ENCODE results near the gene FAM107B. TPM values are rescaled to one million over a fixed set of nuclear protein-coding genes. Genes with fewer than 3 reads are reported as not detected.

Gene FAM107B
- total RNA-seq, 1 experiment from 2014 or later, result 158 TPM

GRCh38 chr10:14581553-14582321 lies 193.0 kb downstream of the FAM107B start:
- Histone ChIP-seq H3K4me3 (ENCODE audit: low read length) (no peak overlapping the region), H3K27ac (ENCODE audit: low read length) (no peak overlapping the region), H3K4me2 (ENCODE audit: low read depth, low read length, poor library complexity, severe bottlenecking) (no peak overlapping the region), H3K4me1 (ENCODE audit: low read length) (peaks cover 26% of the 10 kb centered on the region), H3K9ac (ENCODE audit: low read length) (no peak overlapping the region), H3K79me2 (ENCODE audit: low read length) (peaks cover 97% of the 10 kb centered on the region), H2AFZ (ENCODE audit: low read length) (no peak overlapping the region), H3K27me3 (ENCODE audit: low read length) (no peaks in the 10 kb centered on the region), H3K9me3 (ENCODE audit: low read length) (no peaks in the 10 kb centered on the region), H4K20me1 (ENCODE audit: insufficient read depth, low read depth, low read length) (no peaks in the 10 kb centered on the region), H3K36me3 (ENCODE audit: insufficient read depth, low read length) (peaks cover 11% of the 10 kb centered on the region; the same call in 1 of the 2 replicates), H3K9me2 (replicated peaks; ENCODE audit: insufficient read depth, low read length) (no peaks in the 10 kb centered on the region)
- no peak for DNase-seq

- no peak overlapping the region for H3K27ac ChIP-seq (ENCODE audit: low read length)
- no peak overlapping the region for H2AFZ ChIP-seq (ENCODE audit: low read length)
- H4K20me1 ChIP-seq (ENCODE audit: insufficient read depth, low read depth, low read length), result no peaks in the 10 kb centered on the region
- DNase-seq, result no peak
- H3K36me3 ChIP-seq (ENCODE audit: insufficient read depth, low read length), result peaks cover 6% of the 10 kb centered on the region; the same call in 1 of the 2 replicates
- H3K4me2 ChIP-seq (ENCODE audit: low read depth, low read length, poor library complexity, severe bottlenecking), result no peak overlapping the region
- H3K4me1 ChIP-seq (ENCODE audit: low read length), result peaks cover 16% of the 10 kb centered on the region
- no peak overlapping the region for H3K9ac ChIP-seq (ENCODE audit: low read length)
- no peak overlapping the region for H3K4me3 ChIP-seq (ENCODE audit: low read length)
- H3K9me3 ChIP-seq (ENCODE audit: low read length), result no peaks in the 10 kb centered on the region
- no peaks in the 10 kb centered on the region for H3K27me3 ChIP-seq (ENCODE audit: low read length)
- peaks cover 97% of the 10 kb centered on the region for H3K79me2 ChIP-seq (ENCODE audit: low read length)
- no peaks in the 10 kb centered on the region for H3K9me2 ChIP-seq (replicated peaks; ENCODE audit: insufficient read depth, low read length)
These were observed 193.9 kb downstream of the FAM107B start for GRCh38 chr10:14580671-14581332.

DNA sequence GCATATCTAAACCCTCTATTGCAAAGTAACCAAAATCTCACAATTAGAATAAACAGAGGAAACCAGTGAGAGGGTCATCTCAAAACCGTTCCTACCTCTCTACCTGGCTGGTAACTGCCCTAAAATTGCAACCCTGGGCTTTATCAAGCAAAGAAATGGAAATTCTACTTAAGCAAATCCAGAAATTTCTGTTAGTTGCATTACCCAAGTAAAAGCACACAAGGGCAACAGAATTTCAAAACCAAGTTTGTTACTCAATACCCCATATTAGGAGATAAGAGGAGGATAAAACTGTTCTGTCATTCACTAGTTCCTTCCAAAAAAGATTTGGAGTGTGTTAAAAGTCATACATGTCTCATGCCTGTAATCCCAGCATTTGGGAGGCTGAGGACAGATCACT lies 195.3 kb downstream of the FAM107B start:
- H3K9ac ChIP-seq (ENCODE audit: low read length), result no peak overlapping the region
- peaks cover 6% of the 10 kb centered on the region; the same call in 1 of the 2 replicates for H3K36me3 ChIP-seq (ENCODE audit: insufficient read depth, low read length)
- peaks cover 6% of the 10 kb centered on the region; the same call in 1 of the 2 replicates for H3K4me1 ChIP-seq (ENCODE audit: low read length)
- no peak overlapping the region for H3K27ac ChIP-seq (ENCODE audit: low read length)
- H3K4me3 ChIP-seq (ENCODE audit: low read length), result no peak overlapping the region
- no peak overlapping the region for H3K4me2 ChIP-seq (ENCODE audit: low read depth, low read length, poor library complexity, severe bottlenecking)
- no peaks in the 10 kb centered on the region for H3K9me3 ChIP-seq (ENCODE audit: low read length)
- peaks cover 97% of the 10 kb centered on the region for H3K79me2 ChIP-seq (ENCODE audit: low read length)
- no peaks in the 10 kb centered on the region for H3K27me3 ChIP-seq (ENCODE audit: low read length)
- no peak overlapping the region for H2AFZ ChIP-seq (ENCODE audit: low read length)
- H3K9me2 ChIP-seq (replicated peaks; ENCODE audit: insufficient read depth, low read length), result no peaks in the 10 kb centered on the region
- DNase-seq, result no peak
- H4K20me1 ChIP-seq (ENCODE audit: insufficient read depth, low read depth, low read length), result no peaks in the 10 kb centered on the region

- Histone ChIP-seq H3K9ac (ENCODE audit: low read length) (no peak overlapping the region), H3K9me3 (ENCODE audit: low read length) (no peaks in the 10 kb centered on the region), H2AFZ (ENCODE audit: low read length) (no peak overlapping the region), H3K79me2 (ENCODE audit: low read length) (peaks cover 95% of the 10 kb centered on the region), H3K27ac (ENCODE audit: low read length) (no peak overlapping the region), H4K20me1 (ENCODE audit: insufficient read depth, low read depth, low read length) (no peaks in the 10 kb centered on the region), H3K4me3 (ENCODE audit: low read length) (no peak overlapping the region), H3K4me2 (ENCODE audit: low read depth, low read length, poor library complexity, severe bottlenecking) (no peak overlapping the region), H3K27me3 (ENCODE audit: low read length) (no peaks in the 10 kb centered on the region), H3K36me3 (ENCODE audit: insufficient read depth, low read length) (peaks cover 6% of the 10 kb centered on the region; the same call in 1 of the 2 replicates), H3K4me1 (ENCODE audit: low read length) (peaks cover 6% of the 10 kb centered on the region; the same call in 1 of the 2 replicates), H3K9me2 (replicated peaks; ENCODE audit: insufficient read depth, low read length) (no peaks in the 10 kb centered on the region)
- DNase-seq, result no peak
These were observed 196.4 kb downstream of the FAM107B start for GRCh38 chr10:14578060-14578952.

DNA sequence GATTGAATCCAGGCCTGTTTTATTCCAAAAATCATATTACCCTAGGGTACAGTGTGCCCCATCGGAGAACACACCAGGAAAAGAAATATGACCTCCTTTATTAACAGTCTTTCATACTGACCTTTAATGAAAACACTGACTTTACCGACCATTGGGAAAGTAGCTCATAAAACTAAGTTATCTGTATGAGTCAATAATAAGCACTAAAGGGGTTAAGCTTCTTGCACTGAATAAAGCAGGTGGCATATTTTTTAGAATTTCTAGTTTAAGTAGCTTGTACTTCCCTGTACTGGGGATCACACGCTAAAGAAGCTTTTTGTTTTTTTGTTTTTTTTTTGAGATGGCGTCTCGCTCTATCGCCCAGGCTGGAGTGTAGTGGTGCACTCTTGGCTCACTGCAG lies 199.8 kb downstream of the FAM107B start:
- Histone ChIP-seq H3K4me1 (ENCODE audit: low read length) (peaks cover 10% of the 10 kb centered on the region), H2AFZ (ENCODE audit: low read length) (no peak overlapping the region), H3K9me2 (replicated peaks; ENCODE audit: insufficient read depth, low read length) (no peaks in the 10 kb centered on the region), H3K9me3 (ENCODE audit: low read length) (no peaks in the 10 kb centered on the region), H3K27ac (ENCODE audit: low read length) (no peak overlapping the region), H3K4me3 (ENCODE audit: low read length) (no peak overlapping the region), H3K4me2 (ENCODE audit: low read depth, low read length, poor library complexity, severe bottlenecking) (no peak overlapping the region), H4K20me1 (ENCODE audit: insufficient read depth, low read depth, low read length) (no peaks in the 10 kb centered on the region), H3K27me3 (ENCODE audit: low read length) (no peaks in the 10 kb centered on the region), H3K9ac (ENCODE audit: low read length) (no peak overlapping the region), H3K79me2 (ENCODE audit: low read length) (peaks cover 98% of the 10 kb centered on the region), H3K36me3 (ENCODE audit: insufficient read depth, low read length) (peaks cover 6% of the 10 kb centered on the region; the same call in 1 of the 2 replicates)
- no peak for DNase-seq

GRCh38 chr10:14574291-14574690 lies 200.4 kb downstream of the FAM107B start:
- H3K4me1 ChIP-seq (ENCODE audit: low read length), result peaks cover 10% of the 10 kb centered on the region
- H3K36me3 ChIP-seq (ENCODE audit: insufficient read depth, low read length), result peaks cover 6% of the 10 kb centered on the region; the same call in 1 of the 2 replicates
- H3K4me2 ChIP-seq (ENCODE audit: low read depth, low read length, poor library complexity, severe bottlenecking), result no peak overlapping the region

GRCh38 chr10:14573666-14574261 lies 200.9 kb downstream of the FAM107B start:
- H3K4me1 ChIP-seq (ENCODE audit: low read length), result peaks cover 10% of the 10 kb centered on the region

More at GRCh38 chr10:14574291-14574690, 200.4 kb downstream of the FAM107B start:
- H3K27ac ChIP-seq (ENCODE audit: low read length), result no peak overlapping the region
- H3K79me2 ChIP-seq (ENCODE audit: low read length), result peaks cover 98% of the 10 kb centered on the region
- DNase-seq, result no peak
- H3K4me3 ChIP-seq (ENCODE audit: low read length), result no peak overlapping the region
- no peaks in the 10 kb centered on the region for H3K27me3 ChIP-seq (ENCODE audit: low read length)
- H3K9ac ChIP-seq (ENCODE audit: low read length), result no peak overlapping the region
- H3K9me3 ChIP-seq (ENCODE audit: low read length), result no peaks in the 10 kb centered on the region
- no peak overlapping the region for H2AFZ ChIP-seq (ENCODE audit: low read length)
- H3K9me2 ChIP-seq (replicated peaks; ENCODE audit: insufficient read depth, low read length), result no peaks in the 10 kb centered on the region
- H4K20me1 ChIP-seq (ENCODE audit: insufficient read depth, low read depth, low read length), result no peaks in the 10 kb centered on the region

More at GRCh38 chr10:14573666-14574261, 200.9 kb downstream of the FAM107B start:
- no peaks in the 10 kb centered on the region for H3K27me3 ChIP-seq (ENCODE audit: low read length)
- H3K9me2 ChIP-seq (replicated peaks; ENCODE audit: insufficient read depth, low read length), result no peaks in the 10 kb centered on the region
- no peaks in the 10 kb centered on the region for H3K9me3 ChIP-seq (ENCODE audit: low read length)
- no peak overlapping the region for H3K9ac ChIP-seq (ENCODE audit: low read length)
- H3K4me3 ChIP-seq (ENCODE audit: low read length), result no peak overlapping the region
- H2AFZ ChIP-seq (ENCODE audit: low read length), result no peak overlapping the region
- peaks cover 98% of the 10 kb centered on the region for H3K79me2 ChIP-seq (ENCODE audit: low read length)
- DNase-seq, result no peak
- H3K27ac ChIP-seq (ENCODE audit: low read length), result no peak overlapping the region
- no peaks in the 10 kb centered on the region for H4K20me1 ChIP-seq (ENCODE audit: insufficient read depth, low read depth, low read length)
- H3K36me3 ChIP-seq (ENCODE audit: insufficient read depth, low read length), result peaks cover 6% of the 10 kb centered on the region; the same call in 1 of the 2 replicates
- H3K4me2 ChIP-seq (ENCODE audit: low read depth, low read length, poor library complexity, severe bottlenecking), result no peak overlapping the region

Data from Karpas-422 (cell line).